ENCODE results near the gene ALKBH3. TPM values are rescaled to one million over a fixed set of nuclear protein-coding genes. Genes with fewer than 3 reads are reported as not detected.

The ALKBH3 gene
- total RNA-seq, 1 donor from 2014 or later, result 27.3 TPM

DNA sequence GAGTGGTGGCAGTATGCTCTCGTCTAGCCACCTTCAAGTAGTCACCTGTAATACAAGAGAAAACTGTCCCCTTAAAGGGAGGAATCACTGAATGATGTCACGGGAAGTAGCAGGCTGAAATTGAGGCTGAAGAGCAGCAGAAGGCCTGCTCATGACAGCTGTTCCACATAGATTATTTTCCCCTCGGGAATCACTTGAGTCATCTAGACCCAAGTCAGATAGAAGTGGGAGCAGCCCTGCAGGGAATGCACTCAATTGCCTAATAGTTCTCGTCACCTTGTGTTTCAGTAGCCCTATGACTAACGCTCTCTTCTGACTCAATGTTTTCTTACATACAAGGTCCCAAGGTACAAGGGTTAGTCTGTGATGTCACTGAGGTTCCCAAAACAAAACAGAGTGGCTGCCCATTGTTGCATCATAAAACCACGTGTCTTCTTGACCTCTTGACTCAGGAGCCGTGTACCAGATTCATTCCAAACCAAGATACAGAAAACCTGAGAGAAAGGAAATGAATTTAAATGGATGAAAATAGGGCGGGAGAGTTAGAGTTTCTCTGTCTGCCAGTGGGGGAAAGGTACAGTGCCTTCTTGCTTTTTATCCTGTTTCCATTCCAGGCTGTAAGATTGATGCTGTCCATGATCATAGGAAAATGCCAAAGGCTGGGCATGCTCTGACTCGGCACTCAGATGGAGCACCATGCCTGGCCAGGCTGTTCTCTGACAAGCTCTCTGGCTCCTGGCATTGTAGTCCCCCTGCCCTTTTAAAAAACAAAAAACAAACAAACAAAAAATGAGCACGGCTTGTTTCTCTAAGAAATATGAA lies 40.2 kb downstream of the ALKBH3 start:
- H3K27me3 Mint-ChIP-seq (ENCODE audit: unreplicated experiment), result no peaks in the 10 kb centered on the region
- H3K4me3 Mint-ChIP-seq (ENCODE audit: unreplicated experiment), result no peak overlapping the region
- peaks cover 10% of the 10 kb centered on the region for H3K36me3 Mint-ChIP-seq (ENCODE audit: low read depth, unreplicated experiment)
- H3K4me1 Mint-ChIP-seq (ENCODE audit: unreplicated experiment), result no peaks in the 10 kb centered on the region
- no peak overlapping the region for H3K27ac Mint-ChIP-seq (ENCODE audit: unreplicated experiment)
- no peaks in the 10 kb centered on the region for H3K9me3 Mint-ChIP-seq (ENCODE audit: unreplicated experiment)
- TF ChIP-seq CTCF (IDR thresholded peaks at IDR 0.05; ENCODE audit: unreplicated experiment), result no peak
- no peak for DNase-seq (ENCODE audit: low spot score)

DNA sequence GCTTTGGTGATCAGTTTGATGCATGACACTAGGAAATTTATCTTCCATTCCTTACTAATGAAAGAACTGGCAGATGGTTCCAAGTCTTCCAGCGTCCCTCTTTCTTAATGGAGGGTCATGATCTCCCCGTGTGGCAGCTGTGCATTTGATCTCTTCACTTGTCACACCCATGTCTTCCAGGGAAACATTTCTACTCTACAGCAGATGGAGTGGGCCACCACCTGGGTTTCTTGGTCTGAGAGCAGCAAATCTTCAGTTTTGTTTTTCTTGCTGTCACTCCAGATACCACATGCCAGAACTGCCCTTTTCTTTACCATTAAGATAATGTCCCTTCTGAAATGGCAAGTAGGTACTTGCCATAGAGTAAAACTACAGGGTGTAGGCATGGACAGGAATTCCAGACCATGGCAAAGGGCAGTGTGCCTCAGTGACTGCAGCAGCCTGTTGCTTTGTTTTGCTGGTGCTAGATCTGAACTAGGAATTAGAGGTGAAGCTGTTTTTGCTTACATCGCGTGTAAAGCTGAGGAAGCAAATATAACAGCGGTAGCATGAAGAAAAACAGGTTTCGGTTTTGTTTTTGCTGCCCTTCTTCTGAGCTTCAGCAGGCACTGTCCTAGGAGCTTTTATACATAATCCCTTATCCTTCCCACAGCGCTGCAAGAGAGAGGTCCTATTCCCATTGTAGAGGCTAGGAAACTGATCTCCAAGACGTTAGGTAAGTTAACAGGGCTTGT lies 41.1 kb downstream of the ALKBH3 start:
- H3K4me3 Mint-ChIP-seq (ENCODE audit: unreplicated experiment), result no peak overlapping the region
- TF ChIP-seq CTCF (IDR thresholded peaks at IDR 0.05; ENCODE audit: unreplicated experiment), result no peak
- H3K4me1 Mint-ChIP-seq (ENCODE audit: unreplicated experiment), result no peaks in the 10 kb centered on the region
- no peaks in the 10 kb centered on the region for H3K9me3 Mint-ChIP-seq (ENCODE audit: unreplicated experiment)
- H3K36me3 Mint-ChIP-seq (ENCODE audit: low read depth, unreplicated experiment), result peaks cover 10% of the 10 kb centered on the region
- H3K27ac Mint-ChIP-seq (ENCODE audit: unreplicated experiment), result no peak overlapping the region
- peaks cover 3% of the 10 kb centered on the region for H3K27me3 Mint-ChIP-seq (ENCODE audit: unreplicated experiment)
- DNase-seq (ENCODE audit: low spot score), result no peak

DNA sequence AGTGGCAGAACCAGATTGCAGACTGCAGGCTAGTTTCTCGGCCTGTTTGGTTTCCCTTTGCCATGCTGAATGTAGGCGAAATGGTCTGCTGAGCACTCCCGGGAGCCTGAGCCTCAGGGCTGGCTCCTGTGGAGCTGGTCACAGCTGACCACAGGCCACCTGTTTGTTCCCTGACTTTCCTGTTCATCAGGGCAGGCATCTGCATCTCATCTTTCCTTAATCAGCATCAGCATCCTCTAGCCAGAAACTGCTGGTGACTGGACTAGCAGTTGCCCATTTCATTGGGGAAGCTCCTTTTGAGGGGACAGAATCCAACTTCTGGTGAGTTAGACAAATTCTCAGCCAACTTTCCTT lies 41.6 kb downstream of the ALKBH3 start:
- no peaks in the 10 kb centered on the region for H3K9me3 Mint-ChIP-seq (ENCODE audit: unreplicated experiment)
- H3K27me3 Mint-ChIP-seq (ENCODE audit: unreplicated experiment), result peaks cover 3% of the 10 kb centered on the region
- no peak for DNase-seq (ENCODE audit: low spot score)
- H3K36me3 Mint-ChIP-seq (ENCODE audit: low read depth, unreplicated experiment), result peaks cover 10% of the 10 kb centered on the region
- H3K4me3 Mint-ChIP-seq (ENCODE audit: unreplicated experiment), result no peak overlapping the region
- H3K27ac Mint-ChIP-seq (ENCODE audit: unreplicated experiment), result no peak overlapping the region
- H3K4me1 Mint-ChIP-seq (ENCODE audit: unreplicated experiment), result no peaks in the 10 kb centered on the region
- no peak for TF ChIP-seq CTCF (IDR thresholded peaks at IDR 0.05; ENCODE audit: unreplicated experiment)

- no peaks in the 10 kb centered on the region for H3K4me1 Mint-ChIP-seq (ENCODE audit: unreplicated experiment)
- peaks cover 3% of the 10 kb centered on the region for H3K27me3 Mint-ChIP-seq (ENCODE audit: unreplicated experiment)
- H3K9me3 Mint-ChIP-seq (ENCODE audit: unreplicated experiment), result no peaks in the 10 kb centered on the region
- no peak for TF ChIP-seq CTCF (IDR thresholded peaks at IDR 0.05; ENCODE audit: unreplicated experiment)
- H3K27ac Mint-ChIP-seq (ENCODE audit: unreplicated experiment), result no peak overlapping the region
- no peak for DNase-seq (ENCODE audit: low spot score)
- H3K4me3 Mint-ChIP-seq (ENCODE audit: unreplicated experiment), result no peak overlapping the region
- peaks cover 13% of the 10 kb centered on the region for H3K36me3 Mint-ChIP-seq (ENCODE audit: low read depth, unreplicated experiment)
These were observed 42.2 kb downstream of the ALKBH3 start for GRCh38 chr11:43922744-43923405.
